Naive thymus-derived CD4-positive, alpha-beta T cell (primary cell): Measurements from ENCODE around the gene BRPF1. TPM values are rescaled to one million over a fixed set of nuclear protein-coding genes. Genes with fewer than 3 reads are reported as not detected.
A peak's percentile ranks its signal among the peaks of the same experiment; 100 is the strongest.

Experiments
- ATAC-seq: fragments of 150-1000 bp; cut with Tn5 transposase; 2 replicates; pipeline ENCODE4 v1.10.0; 2021; ENCODE audit warnings: mild to moderate bottlenecking, moderate library complexity
- CTCF ChIA-PET: fragments of 350-600 bp; sonication (Branson Sonifier 250); formaldehyde crosslinking; loops from one replicate; lab custom pipeline; 2021; ENCODE audit warnings: antibody characterized with exemption; lab: Charles Lee
- POLR2A ChIA-PET: fragments of 350-600 bp; sonication (Branson Sonifier 250); formaldehyde crosslinking; loops from one replicate; lab custom pipeline; 2021; ENCODE audit warnings: antibody characterized with exemption, inconsistent platforms; lab: Charles Lee
- DNase-seq, 9 donors: peaks; one replicate each; pipeline versions ENCODE4 v3.0.0 to v3.0.0-alpha.2; 2020 to 2022; ENCODE audit warnings: mixed read lengths in 1 of 9
- H3K27ac ChIP-seq: one replicate; pipeline ENCODE4 v1.7.0; 2013; ENCODE audit warnings: mild to moderate bottlenecking, low read depth, low read length, moderate library complexity
- H3K27me3 ChIP-seq, 2 donors: one replicate each; pipeline ENCODE4 v1.7.0; 2013; ENCODE audit warnings: low read length in 2 of 2, mild to moderate bottlenecking in 2 of 2, moderate library complexity in 2 of 2; ENCODE audit not compliant: control insufficient read depth in 2 of 2, insufficient read depth in 2 of 2
- H3K36me3 ChIP-seq, 3 experiments: 1 replicate in 2 of 3; 2 replicates in 1 of 3; pipeline ENCODE4 v1.7.0; 2013; ENCODE audit warnings: low read length in 3 of 3, mild to moderate bottlenecking in 3 of 3, moderate library complexity in 1 of 3; ENCODE audit not compliant: insufficient read depth in 3 of 3, control insufficient read depth in 2 of 3
- H3K4me1 ChIP-seq, 2 donors: one replicate each; pipeline ENCODE4 v1.7.0; 2013; ENCODE audit warnings: low read length in 2 of 2, mild to moderate bottlenecking in 2 of 2, moderate library complexity in 1 of 2; ENCODE audit not compliant: control insufficient read depth in 2 of 2, insufficient read depth in 2 of 2
- H3K4me3 ChIP-seq: 2 replicates; pipeline ENCODE4 v1.7.0; 2013; ENCODE audit warnings: mild to moderate bottlenecking, low read length
- H3K9me3 ChIP-seq, 3 experiments: 1 replicate in 2 of 3; 2 replicates in 1 of 3; pipeline ENCODE4 v1.7.0; 2013; ENCODE audit warnings: low read length in 3 of 3; ENCODE audit not compliant: control insufficient read depth in 2 of 3
- H3K27ac Mint-ChIP-seq, 9 donors: one replicate each; pipeline ENCODE4 v1.8.0; 2020 to 2022; ENCODE audit warnings: mixed read lengths in 9 of 9, mild to moderate bottlenecking in 8 of 9, moderate library complexity in 5 of 9, inconsistent platforms in 2 of 9
- H3K27me3 Mint-ChIP-seq, 5 donors: one replicate each; pipeline ENCODE4 v1.8.0; 2021 to 2022; ENCODE audit warnings: mixed read lengths in 5 of 5, mild to moderate bottlenecking in 1 of 5
- H3K36me3 Mint-ChIP-seq, 5 donors: one replicate each; pipeline ENCODE4 v1.8.0; 2020 to 2022; ENCODE audit warnings: mixed read lengths in 5 of 5, mild to moderate bottlenecking in 3 of 5, inconsistent platforms in 1 of 5
- H3K4me1 Mint-ChIP-seq, 7 donors: one replicate each; pipeline ENCODE4 v1.8.0; 2020 to 2022; ENCODE audit warnings: mixed read lengths in 7 of 7, mild to moderate bottlenecking in 3 of 7, inconsistent platforms in 1 of 7
- H3K4me3 Mint-ChIP-seq, 10 donors: one replicate each; pipeline ENCODE4 v1.8.0; 2020 to 2022; ENCODE audit warnings: mild to moderate bottlenecking in 10 of 10, mixed read lengths in 10 of 10, moderate library complexity in 6 of 10, inconsistent platforms in 2 of 10
- H3K9me3 Mint-ChIP-seq, 11 donors: one replicate each; pipeline ENCODE4 v1.8.0; 2020 to 2022; ENCODE audit warnings: mixed read lengths in 11 of 11, mild to moderate bottlenecking in 4 of 11, inconsistent platforms in 1 of 11, moderate library complexity in 1 of 11
- intact Hi-C, 2 donors: fragments of 100-400 bp; cut with micrococcal nuclease; formaldehyde crosslinking; loops; one replicate each; pipeline ENCODE4 v1.15.1; 2023
- polyA plus RNA-seq, 2 donors: library from polyadenylated mRNA; unstranded; fragments of 300-500 nt; fragmentation: Illumina TruSeq; gene quantifications; one replicate each; pipeline ENCODE4 v1.2.3, GENCODE V29; 2021
- total RNA-seq, 6 experiments: library from RNA in 5 of 6; stranded (reverse) in 5 of 6; gene quantifications; 1 replicate in 5 of 6; 2 replicates in 1 of 6; pipeline ENCODE4 v1.2.3 and lab custom pipeline; 2021 to 2026

Gene BRPF1
- total and polyA plus RNA-seq, 7 experiments from 2014 or later, result 9.2 to 42.4 (median 33.1) TPM

DNA sequence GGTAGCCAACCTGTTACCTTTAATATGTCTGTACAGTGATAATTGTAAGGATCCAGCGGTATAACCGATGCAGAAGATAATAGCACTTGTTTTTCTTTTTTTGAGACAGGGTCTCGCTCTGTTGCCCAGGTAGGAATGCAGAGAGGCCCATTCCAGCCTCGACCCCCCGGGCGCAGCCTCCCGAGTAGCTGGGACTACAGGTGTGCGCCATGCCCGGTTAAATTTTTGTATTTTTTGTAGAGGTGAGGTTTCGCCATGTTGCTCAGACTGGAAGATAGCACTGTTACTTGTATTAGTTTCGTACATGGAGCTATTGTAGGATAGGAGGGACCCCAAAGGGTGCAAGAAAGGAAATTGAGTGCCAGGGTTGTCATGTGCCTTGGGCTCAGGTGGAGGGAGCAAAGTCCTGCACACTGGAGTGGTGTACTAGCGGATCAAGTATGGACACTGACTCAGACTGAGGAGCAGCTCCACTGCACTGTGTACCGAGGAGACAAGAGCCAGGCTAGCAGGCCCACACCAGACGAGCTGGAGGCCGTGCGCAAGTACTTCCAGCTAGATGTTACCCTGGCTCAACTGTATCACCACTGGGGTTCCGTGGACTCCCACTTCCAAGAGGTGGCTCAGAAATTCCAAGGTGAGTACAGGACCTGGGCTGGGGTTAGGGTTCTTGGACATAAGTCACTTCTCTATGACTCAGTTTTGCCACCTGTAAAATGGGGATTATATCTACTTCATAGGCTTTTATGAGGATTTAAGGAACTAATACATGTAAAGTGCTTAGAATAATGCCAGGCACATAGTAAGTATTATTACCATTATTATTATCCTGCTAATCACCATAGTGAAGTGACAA, 19.2 kb downstream of the BRPF1 start:
- Histone ChIP-seq H3K27me3 (no peaks in the 10 kb centered on the region), H3K36me3 (peaks cover 12 to 47% (median 14%) of the 10 kb centered on the region in 3 experiments), H3K27ac (peak overlapping the region; percentile 73), H3K4me1 (peaks cover 13 to 22% of the 10 kb centered on the region in 2 donors), H3K4me3 (peak overlapping the region; percentile 84), H3K9me3 (no peaks in the 10 kb centered on the region)
- ChIA-PET CTCF (interaction anchor here (0.7 kb wide), 1 partner anchor 492 kb away, joined by 3 read pairs; no protein-coding TSS in a partner anchor), POLR2A (interaction anchor here (0.8 to 3.2 kb wide), 6 partner anchors 16 to 183 kb away, joined by 3 to 33 read pairs (median 4); partner anchors contain the start of genes ARPC4, BRPF1, CAMK1 and CRELD1)
- peaks cover 0 to 32% (median 20%) of the 10 kb centered on the region in 5 donors for H3K36me3 Mint-ChIP-seq
- no peak for ATAC-seq
- peak overlapping the region; percentile 86 to 96 (median 93) for H3K27ac Mint-ChIP-seq
- peaks cover 30 to 60% (median 50%) of the 10 kb centered on the region in 7 donors for H3K4me1 Mint-ChIP-seq
- intact Hi-C loops, result loop anchor here (1.0 to 2.0 kb wide), 11 partner anchors 19 to 570 kb away; partner anchors contain the start of genes CAMK1 (in 2 of the 2), JAGN1 (in 2 of the 2), SETD5 (in 2 of the 2) and TADA3 (in 2 of the 2)
- peaks cover 0 to 2% (median 0%) of the 10 kb centered on the region in 11 donors for H3K9me3 Mint-ChIP-seq
- DNase-seq, result no peak
- H3K27me3 Mint-ChIP-seq, result no peaks in the 10 kb centered on the region
- H3K4me3 Mint-ChIP-seq, result peak overlapping the region; percentile 93 to 98 (median 96)

DNA sequence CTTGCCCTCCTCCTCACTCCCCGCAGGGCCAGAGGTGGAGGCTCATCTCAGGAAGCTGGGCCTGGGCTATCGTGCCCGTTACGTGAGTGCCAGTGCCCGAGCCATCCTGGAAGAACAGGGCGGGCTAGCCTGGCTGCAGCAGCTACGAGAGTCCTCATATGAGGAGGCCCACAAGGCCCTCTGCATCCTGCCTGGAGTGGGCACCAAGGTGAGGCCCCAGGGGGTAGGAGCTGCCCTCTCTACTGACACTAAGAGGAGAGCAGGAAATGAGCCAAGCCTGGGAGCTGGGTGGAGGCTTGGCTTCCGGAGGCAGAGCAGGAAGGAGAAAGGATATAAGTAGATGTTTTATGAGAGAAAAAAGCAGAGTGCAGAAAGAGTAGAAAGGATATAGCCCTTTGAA, 23.1 kb downstream of the BRPF1 start:
- intact Hi-C loops, result no loop called here
- POLR2A ChIA-PET, result interaction anchor here (1.0 to 2.2 kb wide), 3 partner anchors 12 to 38 kb away, joined by 3 to 6 read pairs (median 4); partner anchors contain the start of genes ARPC4 and TADA3
- H3K4me3 ChIP-seq, result no peak overlapping the region
- peaks cover 9 to 17% of the 10 kb centered on the region in 2 donors for H3K4me1 ChIP-seq
- peaks cover 5 to 33% (median 25%) of the 10 kb centered on the region in 5 donors for H3K36me3 Mint-ChIP-seq
- no peaks in the 10 kb centered on the region for H3K9me3 ChIP-seq
- H3K9me3 Mint-ChIP-seq, result peaks cover 0 to 2% (median 0%) of the 10 kb centered on the region in 11 donors
- no peak for ATAC-seq
- H3K27me3 Mint-ChIP-seq, result no peaks in the 10 kb centered on the region
- peak in 2 of 9 donors; percentile 7 to 9 for DNase-seq
- peak overlapping the region; percentile 25 to 97 (median 77) for H3K27ac Mint-ChIP-seq
- peak overlapping the region; percentile 60 to 78 (median 68) for H3K4me3 Mint-ChIP-seq
- peaks cover 0 to 61% (median 3%) of the 10 kb centered on the region in 3 experiments for H3K36me3 ChIP-seq
- peaks cover 25 to 48% (median 44%) of the 10 kb centered on the region in 7 donors for H3K4me1 Mint-ChIP-seq
- CTCF ChIA-PET, result interaction anchor here (1.1 kb wide), 1 partner anchor 27 kb away, joined by 3 read pairs; no protein-coding TSS in a partner anchor
- H3K27ac ChIP-seq, result peak overlapping the region; percentile 4
- H3K27me3 ChIP-seq, result no peaks in the 10 kb centered on the region

DNA sequence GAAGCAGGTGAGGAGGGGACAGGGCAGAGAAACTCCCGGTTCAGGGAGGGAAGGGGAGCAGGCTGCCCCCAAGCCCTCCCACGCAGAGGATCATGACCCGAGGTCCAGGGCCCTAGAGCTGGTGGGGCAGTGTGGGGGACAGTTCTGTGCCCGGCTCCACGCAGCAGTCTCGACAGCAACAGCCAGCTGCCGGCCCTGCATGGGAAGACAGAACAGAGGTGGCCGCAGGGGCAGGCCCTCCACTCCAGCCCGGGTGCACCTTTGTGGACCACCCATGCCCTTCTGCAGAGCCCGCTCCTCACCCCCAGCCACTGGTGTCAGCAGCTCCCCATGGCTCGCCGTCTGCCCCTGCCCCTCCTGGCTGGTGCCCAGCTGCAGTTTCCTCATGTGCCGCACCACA, 25.9 kb downstream of the BRPF1 start:
- no peaks in the 10 kb centered on the region for H3K27me3 ChIP-seq
- H3K27me3 Mint-ChIP-seq, result no peaks in the 10 kb centered on the region
- H3K36me3 ChIP-seq, result peaks cover 0 to 50% (median 3%) of the 10 kb centered on the region in 3 experiments
- no peak for ATAC-seq
- H3K36me3 Mint-ChIP-seq, result peaks cover 5 to 35% (median 26%) of the 10 kb centered on the region in 5 donors
- no peaks in the 10 kb centered on the region for H3K9me3 Mint-ChIP-seq
- peaks cover 10 to 24% (median 18%) of the 10 kb centered on the region in 7 donors for H3K4me1 Mint-ChIP-seq
- H3K27ac ChIP-seq, result no peak overlapping the region
- no peaks in the 10 kb centered on the region for H3K4me1 ChIP-seq
- no peak for DNase-seq
- H3K9me3 ChIP-seq, result no peaks in the 10 kb centered on the region
- H3K4me3 ChIP-seq, result no peak overlapping the region
- H3K27ac Mint-ChIP-seq, result no peak overlapping the region
- H3K4me3 Mint-ChIP-seq, result no peak overlapping the region
- CTCF ChIA-PET, result no interaction called here
- POLR2A ChIA-PET, result interaction anchor here (0.7 kb wide), 1 partner anchor 15 kb away, joined by 3 read pairs; no protein-coding TSS in a partner anchor
- intact Hi-C loops, result no loop called here

DNA sequence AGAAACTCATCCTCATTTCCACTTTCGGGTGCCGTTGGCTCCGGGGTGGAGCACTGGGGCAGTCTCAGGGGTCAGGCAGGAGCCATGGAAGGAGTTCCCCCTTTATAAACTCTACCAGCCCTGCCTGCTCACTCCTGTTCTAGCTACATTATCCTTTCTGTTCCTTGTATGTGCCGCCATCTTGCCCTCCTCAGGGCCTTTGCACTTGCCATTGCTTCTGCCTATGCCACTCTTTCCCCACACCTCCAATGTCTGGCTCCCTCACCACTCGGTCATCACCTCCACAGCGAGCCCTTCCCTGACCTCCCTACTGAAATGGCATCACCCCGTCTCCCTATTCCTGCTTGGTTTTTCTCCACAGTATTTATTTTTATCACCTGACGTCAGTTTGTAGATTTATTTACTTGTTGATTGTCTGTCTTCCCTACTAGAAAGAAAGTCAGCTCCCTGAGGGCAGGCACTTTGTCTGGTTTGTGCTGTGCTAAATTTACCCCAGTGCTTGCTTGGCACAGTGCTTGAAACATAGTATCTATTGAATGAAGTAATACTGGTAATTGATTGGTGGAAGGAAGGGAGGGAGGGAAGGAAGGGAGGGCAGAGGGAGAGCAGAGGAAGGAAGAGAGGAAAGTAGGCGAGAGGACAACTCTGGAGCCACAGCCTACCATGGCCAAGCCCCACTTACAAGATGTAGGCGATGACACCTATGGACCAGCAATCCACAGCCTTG, 29.4 kb downstream of the BRPF1 start:
- Histone ChIP-seq H3K4me3 (no peak overlapping the region), H3K27me3 (no peaks in the 10 kb centered on the region), H3K36me3 (peaks cover 0 to 31% (median 3%) of the 10 kb centered on the region in 3 experiments), H3K27ac (no peak overlapping the region), H3K9me3 (no peaks in the 10 kb centered on the region), H3K4me1 (no peaks in the 10 kb centered on the region)
- H3K27me3 Mint-ChIP-seq, result no peaks in the 10 kb centered on the region
- CTCF ChIA-PET, result no interaction called here
- peaks cover 0 to 4% (median 3%) of the 10 kb centered on the region in 7 donors for H3K4me1 Mint-ChIP-seq
- intact Hi-C loops, result no loop called here
- no peak overlapping the region for H3K27ac Mint-ChIP-seq
- no peak overlapping the region for H3K4me3 Mint-ChIP-seq
- H3K36me3 Mint-ChIP-seq, result peaks cover 5 to 31% (median 15%) of the 10 kb centered on the region in 5 donors
- DNase-seq (no peak), ATAC-seq (no peak)
- POLR2A ChIA-PET, result no interaction called here
- no peaks in the 10 kb centered on the region for H3K9me3 Mint-ChIP-seq

DNA sequence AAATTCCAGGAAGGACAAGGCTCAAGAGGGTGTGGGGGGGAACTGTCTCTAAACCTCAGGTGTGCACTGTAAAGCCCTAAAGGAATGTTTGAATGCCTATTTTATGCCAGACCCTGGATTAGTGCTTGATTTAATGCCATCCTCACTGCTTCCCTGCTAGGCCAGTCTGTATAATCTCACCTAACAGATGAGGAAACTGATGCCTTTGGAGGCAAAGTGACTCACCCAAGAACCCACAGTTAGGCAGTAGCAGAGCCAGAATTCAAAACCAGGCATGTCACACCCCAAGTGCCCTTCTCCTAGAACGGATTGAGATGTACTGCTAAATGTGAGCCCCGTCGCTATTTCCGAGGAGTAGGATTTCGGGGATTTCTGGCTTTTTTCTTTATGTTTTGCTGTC, 30.4 kb downstream of the BRPF1 start:
- Histone ChIP-seq H3K27me3 (no peaks in the 10 kb centered on the region), H3K4me3 (no peak overlapping the region), H3K4me1 (no peaks in the 10 kb centered on the region), H3K36me3 (peaks cover 0 to 21% (median 3%) of the 10 kb centered on the region in 3 experiments), H3K27ac (no peak overlapping the region), H3K9me3 (no peaks in the 10 kb centered on the region)
- H3K4me1 Mint-ChIP-seq, result peaks cover 0 to 7% (median 5%) of the 10 kb centered on the region in 7 donors
- H3K4me3 Mint-ChIP-seq, result no peak overlapping the region
- no peak for DNase-seq
- intact Hi-C loops, result no loop called here
- ATAC-seq, result no peak
- no peaks in the 10 kb centered on the region for H3K27me3 Mint-ChIP-seq
- H3K27ac Mint-ChIP-seq, result no peak overlapping the region
- H3K9me3 Mint-ChIP-seq, result no peaks in the 10 kb centered on the region
- CTCF ChIA-PET, result no interaction called here
- H3K36me3 Mint-ChIP-seq, result peaks cover 5 to 29% (median 15%) of the 10 kb centered on the region in 5 donors
- POLR2A ChIA-PET, result no interaction called here

DNA sequence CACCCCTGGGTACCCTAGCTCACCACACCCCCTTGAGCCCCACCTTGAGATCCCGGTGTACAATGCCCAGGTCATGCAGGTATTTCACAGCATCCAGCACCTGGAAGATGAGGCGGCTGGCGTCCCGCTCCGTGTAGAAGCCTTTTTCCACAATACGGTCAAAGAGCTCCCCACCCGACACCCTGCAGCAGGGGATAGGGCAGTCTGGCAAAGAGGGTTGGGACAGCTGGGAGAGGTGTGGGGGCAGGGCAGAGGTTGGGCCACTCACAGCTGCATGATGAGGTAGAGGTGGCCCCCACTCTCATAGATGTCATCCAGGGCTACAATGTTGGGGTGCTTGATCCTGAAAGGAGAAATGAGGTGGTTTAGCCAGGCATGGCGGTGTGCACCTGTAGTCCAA, 31.3 kb downstream of the BRPF1 start:
- H3K27me3 ChIP-seq, result no peaks in the 10 kb centered on the region
- ATAC-seq, result no peak
- no peak overlapping the region for H3K4me3 ChIP-seq
- H3K27ac ChIP-seq, result no peak overlapping the region
- DNase-seq, result no peak
- peaks cover 5 to 30% (median 15%) of the 10 kb centered on the region in 5 donors for H3K36me3 Mint-ChIP-seq
- H3K4me3 Mint-ChIP-seq, result no peak overlapping the region
- no peak overlapping the region for H3K27ac Mint-ChIP-seq
- no peaks in the 10 kb centered on the region for H3K4me1 ChIP-seq
- POLR2A ChIA-PET, result interaction anchor here (1.7 kb wide), 1 partner anchor 17 kb away, joined by 4 read pairs; no protein-coding TSS in a partner anchor
- CTCF ChIA-PET, result no interaction called here
- H3K4me1 Mint-ChIP-seq, result peaks cover 5 to 14% (median 9%) of the 10 kb centered on the region in 7 donors
- no peaks in the 10 kb centered on the region for H3K9me3 Mint-ChIP-seq
- intact Hi-C loops, result no loop called here
- no peaks in the 10 kb centered on the region for H3K9me3 ChIP-seq
- H3K27me3 Mint-ChIP-seq, result no peaks in the 10 kb centered on the region
- peaks cover 0 to 12% (median 3%) of the 10 kb centered on the region in 3 experiments for H3K36me3 ChIP-seq
